KMS-11 (cell line): ENCODE results near the gene LHX6.

Source experiments
- H2AFZ ChIP-seq: fragments of 200-600 bp; sonication (generic); 2 replicates; pipeline ENCODE4 v1.6.1; 2016; ENCODE audit warnings: antibody characterized with exemption, mixed run types, low read depth
- H3K27ac ChIP-seq: fragments of 200-600 bp; sonication (generic); 2 replicates; pipeline ENCODE4 v1.6.1; 2016; ENCODE audit warnings: mild to moderate bottlenecking, mixed run types
- H3K27me3 ChIP-seq: fragments of 200-600 bp; sonication (generic); 2 replicates; pipeline ENCODE4 v1.6.1; 2017; ENCODE audit warnings: mild to moderate bottlenecking, low read depth, mixed run types, moderate library complexity; ENCODE audit not compliant: insufficient read depth
- H3K36me3 ChIP-seq: fragments of 200-600 bp; sonication (generic); 2 replicates; pipeline ENCODE4 v1.6.1; 2017; ENCODE audit warnings: mild to moderate bottlenecking, mixed run types; ENCODE audit not compliant: insufficient read depth
- H3K4me1 ChIP-seq: fragments of 200-600 bp; sonication (generic); 2 replicates; pipeline ENCODE4 v1.6.1; 2016; ENCODE audit warnings: mild to moderate bottlenecking, low read depth, mixed run types; ENCODE audit not compliant: poor library complexity, severe bottlenecking
- H3K4me2 ChIP-seq: fragments of 200-600 bp; sonication (generic); 2 replicates; pipeline ENCODE4 v1.7.0; 2016; ENCODE audit warnings: mild to moderate bottlenecking, mixed run types
- H3K4me3 ChIP-seq: fragments of 200-600 bp; sonication (generic); IDR thresholded peaks from 2 replicates; pipeline ENCODE4 v1.6.1; 2017; ENCODE audit warnings: low read depth, low read length, mixed read lengths; ENCODE audit not compliant: insufficient read depth
- H3K79me2 ChIP-seq: fragments of 200-600 bp; sonication (generic); 2 replicates; pipeline ENCODE4 v1.6.1; 2016; ENCODE audit warnings: low read depth, mixed run types; ENCODE audit not compliant: insufficient read depth
- H3K9ac ChIP-seq: fragments of 200-600 bp; sonication (generic); 2 replicates; pipeline ENCODE4 v1.6.1; 2016; ENCODE audit warnings: mild to moderate bottlenecking, mixed run types
- H4K20me1 ChIP-seq: fragments of 200-600 bp; sonication (generic); 2 replicates; pipeline ENCODE4 v1.6.1; 2016; ENCODE audit warnings: mild to moderate bottlenecking, mixed run types; ENCODE audit not compliant: insufficient read depth
- CTCF ChIP-seq: fragments of 200-600 bp; sonication (generic); conservative IDR thresholded peaks from 2 replicates; pipeline ENCODE4 v1.6.1; 2017; ENCODE audit warnings: low read depth, mild to moderate bottlenecking, antibody characterized with exemption, low read length, moderate library complexity, mixed read lengths

LHX6 gene

GRCh38 chr9:122207096-122207495 is 21.7 kb downstream of the LHX6 start:
- Histone ChIP-seq H3K4me1 (no peaks in the 10 kb centered on the region), H3K36me3 (no peaks in the 10 kb centered on the region), H2AFZ (no peak overlapping the region), H3K4me2 (no peak overlapping the region), H3K9ac (no peak overlapping the region), H3K79me2 (no peaks in the 10 kb centered on the region), H4K20me1 (no peaks in the 10 kb centered on the region), H3K4me3 (no peak overlapping the region), H3K27ac (no peak overlapping the region), H3K27me3 (no peaks in the 10 kb centered on the region)
- TF ChIP-seq CTCF, result no peak

GRCh38 chr9:122206118-122207046 is 22.4 kb downstream of the LHX6 start:
- H3K27me3 ChIP-seq, result no peaks in the 10 kb centered on the region
- no peaks in the 10 kb centered on the region for H4K20me1 ChIP-seq
- no peak overlapping the region for H3K27ac ChIP-seq
- H3K36me3 ChIP-seq, result no peaks in the 10 kb centered on the region
- H2AFZ ChIP-seq, result no peak overlapping the region
- no peak overlapping the region for H3K4me2 ChIP-seq
- H3K4me3 ChIP-seq, result no peak overlapping the region
- H3K9ac ChIP-seq, result no peak overlapping the region
- no peaks in the 10 kb centered on the region for H3K79me2 ChIP-seq
- TF ChIP-seq CTCF, result no peak
- no peaks in the 10 kb centered on the region for H3K4me1 ChIP-seq

- Histone ChIP-seq H3K4me1 (no peaks in the 10 kb centered on the region), H3K27me3 (no peaks in the 10 kb centered on the region), H3K79me2 (no peaks in the 10 kb centered on the region), H4K20me1 (no peaks in the 10 kb centered on the region), H3K36me3 (no peaks in the 10 kb centered on the region), H3K4me2 (no peak overlapping the region), H2AFZ (no peak overlapping the region), H3K27ac (no peak overlapping the region), H3K9ac (no peak overlapping the region), H3K4me3 (no peak overlapping the region)
- TF ChIP-seq CTCF, result no peak
Observed at GRCh38 chr9:122205176-122205575, 23.6 kb downstream of the LHX6 start.

GRCh38 chr9:122204491-122204890 is 24.3 kb downstream of the LHX6 start:
- no peaks in the 10 kb centered on the region for H3K4me1 ChIP-seq
- no peaks in the 10 kb centered on the region for H3K36me3 ChIP-seq
- H3K27ac ChIP-seq, result no peak overlapping the region
- H3K79me2 ChIP-seq, result no peaks in the 10 kb centered on the region
- H2AFZ ChIP-seq, result no peak overlapping the region
- H3K27me3 ChIP-seq, result no peaks in the 10 kb centered on the region
- no peak overlapping the region for H3K9ac ChIP-seq
- no peak overlapping the region for H3K4me2 ChIP-seq
- no peak for TF ChIP-seq CTCF
- H3K4me3 ChIP-seq, result no peak overlapping the region
- no peaks in the 10 kb centered on the region for H4K20me1 ChIP-seq
